ENCODE data around the gene IL7R. TPM values are rescaled to one million over a fixed set of nuclear protein-coding genes. Genes with fewer than 3 reads are reported as not detected.
A peak's percentile ranks its signal among the peaks of the same experiment; 100 is the strongest.

The IL7R gene, protein sequence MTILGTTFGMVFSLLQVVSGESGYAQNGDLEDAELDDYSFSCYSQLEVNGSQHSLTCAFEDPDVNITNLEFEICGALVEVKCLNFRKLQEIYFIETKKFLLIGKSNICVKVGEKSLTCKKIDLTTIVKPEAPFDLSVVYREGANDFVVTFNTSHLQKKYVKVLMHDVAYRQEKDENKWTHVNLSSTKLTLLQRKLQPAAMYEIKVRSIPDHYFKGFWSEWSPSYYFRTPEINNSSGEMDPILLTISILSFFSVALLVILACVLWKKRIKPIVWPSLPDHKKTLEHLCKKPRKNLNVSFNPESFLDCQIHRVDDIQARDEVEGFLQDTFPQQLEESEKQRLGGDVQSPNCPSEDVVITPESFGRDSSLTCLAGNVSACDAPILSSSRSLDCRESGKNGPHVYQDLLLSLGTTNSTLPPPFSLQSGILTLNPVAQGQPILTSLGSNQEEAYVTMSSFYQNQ
- total RNA-seq, result 100 to 1,000 TPM in 1 of 4 donors, 10 to 100 TPM in 3; 36.8 to 101 (median 59.4) TPM

DNA sequence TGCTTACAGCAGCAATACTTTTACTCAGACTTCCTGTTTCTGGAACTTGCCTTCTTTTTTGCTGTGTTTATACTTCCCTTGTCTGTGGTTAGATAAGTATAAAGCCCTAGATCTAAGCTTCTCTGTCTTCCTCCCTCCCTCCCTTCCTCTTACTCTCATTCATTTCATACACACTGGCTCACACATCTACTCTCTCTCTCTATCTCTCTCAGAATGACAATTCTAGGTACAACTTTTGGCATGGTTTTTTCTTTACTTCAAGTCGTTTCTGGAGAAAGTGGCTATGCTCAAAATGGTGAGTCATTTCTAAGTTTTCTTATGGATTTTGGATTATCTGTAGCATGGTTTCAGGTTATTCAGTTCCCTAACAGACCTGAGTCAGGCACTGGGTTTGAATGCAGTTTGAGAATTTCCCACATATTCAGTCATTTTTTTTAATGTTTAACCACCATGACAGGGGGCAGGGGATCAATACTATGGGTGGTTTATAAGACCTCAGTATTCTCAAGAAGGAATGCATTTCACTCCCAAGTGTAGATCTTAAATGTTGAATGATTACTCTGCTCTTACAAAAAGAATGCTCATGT, at the start of gene IL7R:
Gene IL7R (plus strand): TSS at position 127 of the 587 bp plus-strand sequence. CDS start 87 bp downstream, at position 214.
- Histone ChIP-seq H3K4me1 (peaks cover 0 to 7% (median 0%) of the 10 kb centered on the region in 4 donors), H3K27ac (peak within 1 kb of the TSS; percentile 65 to 81 (median 68)), H3K9me3 (no peaks in the 10 kb centered on the region), H3K27me3 (no peaks in the 10 kb centered on the region), H3K36me3 (no peaks in the 10 kb centered on the region), H3K4me3 (peak within 1 kb of the TSS; percentile 31 to 38 (median 37))
- TF ChIP-seq, protein P1, sequence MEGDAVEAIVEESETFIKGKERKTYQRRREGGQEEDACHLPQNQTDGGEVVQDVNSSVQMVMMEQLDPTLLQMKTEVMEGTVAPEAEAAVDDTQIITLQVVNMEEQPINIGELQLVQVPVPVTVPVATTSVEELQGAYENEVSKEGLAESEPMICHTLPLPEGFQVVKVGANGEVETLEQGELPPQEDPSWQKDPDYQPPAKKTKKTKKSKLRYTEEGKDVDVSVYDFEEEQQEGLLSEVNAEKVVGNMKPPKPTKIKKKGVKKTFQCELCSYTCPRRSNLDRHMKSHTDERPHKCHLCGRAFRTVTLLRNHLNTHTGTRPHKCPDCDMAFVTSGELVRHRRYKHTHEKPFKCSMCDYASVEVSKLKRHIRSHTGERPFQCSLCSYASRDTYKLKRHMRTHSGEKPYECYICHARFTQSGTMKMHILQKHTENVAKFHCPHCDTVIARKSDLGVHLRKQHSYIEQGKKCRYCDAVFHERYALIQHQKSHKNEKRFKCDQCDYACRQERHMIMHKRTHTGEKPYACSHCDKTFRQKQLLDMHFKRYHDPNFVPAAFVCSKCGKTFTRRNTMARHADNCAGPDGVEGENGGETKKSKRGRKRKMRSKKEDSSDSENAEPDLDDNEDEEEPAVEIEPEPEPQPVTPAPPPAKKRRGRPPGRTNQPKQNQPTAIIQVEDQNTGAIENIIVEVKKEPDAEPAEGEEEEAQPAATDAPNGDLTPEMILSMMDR (IDR thresholded peaks at IDR 0.05), result no peak
- peak; percentile 68 to 73 for TF ChIP-seq POLR2A (IDR thresholded peaks at IDR 0.05)
- no peak for DNase-seq

DNA sequence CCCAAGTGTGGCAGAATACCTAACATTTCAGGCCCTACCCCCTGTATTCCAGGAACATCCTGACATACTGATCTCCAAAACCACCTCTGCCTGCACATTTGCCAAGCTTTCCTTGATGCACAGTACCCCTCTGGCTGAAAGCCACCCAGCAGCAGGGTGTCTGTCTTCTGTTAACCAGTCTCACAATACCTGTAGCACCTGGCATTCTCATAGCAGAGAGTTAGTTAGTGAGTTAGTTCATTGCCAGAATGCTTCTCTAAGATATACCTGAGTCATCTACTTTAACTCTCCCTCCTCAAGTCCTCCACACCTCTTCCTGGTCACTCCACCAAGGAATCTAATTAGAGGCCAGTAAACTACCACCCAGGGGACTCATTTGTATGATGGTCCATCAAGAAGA, 46.1 kb upstream of the IL7R start:
- TF ChIP-seq POLR2A (IDR thresholded peaks at IDR 0.05), result no peak
- TF ChIP-seq, protein P1 (IDR thresholded peaks at IDR 0.05), result no peak
- Histone ChIP-seq H3K4me3 (no peak overlapping the region), H3K36me3 (no peaks in the 10 kb centered on the region), H3K27me3 (no peaks in the 10 kb centered on the region), H3K27ac (peak overlapping the region; percentile 53 to 82 (median 66)), H3K9me3 (no peaks in the 10 kb centered on the region), H3K4me1 (no peaks in the 10 kb centered on the region)
- no peak for DNase-seq

DNA sequence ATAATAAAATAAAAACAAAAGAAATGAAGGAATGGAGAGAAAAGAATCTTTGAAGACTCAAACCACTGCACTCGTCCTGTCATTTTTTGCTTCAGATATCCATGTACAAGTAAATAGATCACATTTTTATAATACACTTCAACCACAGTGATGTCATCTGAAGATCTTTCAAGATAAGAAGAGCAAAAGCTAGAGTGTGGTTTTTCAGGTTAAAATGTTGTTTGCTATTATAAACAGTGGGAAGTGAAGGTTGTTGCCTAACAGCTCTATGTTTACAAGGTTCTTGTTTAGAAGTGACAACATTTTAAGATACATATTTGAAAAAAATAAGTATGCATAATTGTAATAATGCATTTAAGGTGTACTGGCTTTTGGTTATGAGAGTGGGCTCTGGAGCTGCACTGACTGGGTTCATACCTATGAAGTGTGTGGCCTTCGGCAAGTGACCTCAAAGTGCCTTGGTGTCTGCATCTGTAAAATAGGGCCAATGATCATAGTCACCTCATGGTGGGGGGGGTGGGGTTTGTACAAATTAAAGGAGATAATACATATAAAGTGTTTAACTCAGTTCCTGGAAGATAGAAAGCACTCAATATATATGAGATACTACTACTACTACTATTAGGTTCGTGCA, 45.5 kb upstream of the IL7R start:
- peak in 2 of 3 donors; percentile 28 to 59 for DNase-seq
- H3K27ac ChIP-seq, result peak overlapping the region; percentile 57 to 73 (median 66)
- no peak overlapping the region for H3K4me3 ChIP-seq
- H3K4me1 ChIP-seq, result no peaks in the 10 kb centered on the region
- no peaks in the 10 kb centered on the region for H3K27me3 ChIP-seq
- H3K9me3 ChIP-seq, result no peaks in the 10 kb centered on the region
- TF ChIP-seq, protein P1 (IDR thresholded peaks at IDR 0.05), result no peak
- TF ChIP-seq POLR2A (IDR thresholded peaks at IDR 0.05), result peak in 1 of 2 donors; percentile 13
- no peaks in the 10 kb centered on the region for H3K36me3 ChIP-seq

DNA sequence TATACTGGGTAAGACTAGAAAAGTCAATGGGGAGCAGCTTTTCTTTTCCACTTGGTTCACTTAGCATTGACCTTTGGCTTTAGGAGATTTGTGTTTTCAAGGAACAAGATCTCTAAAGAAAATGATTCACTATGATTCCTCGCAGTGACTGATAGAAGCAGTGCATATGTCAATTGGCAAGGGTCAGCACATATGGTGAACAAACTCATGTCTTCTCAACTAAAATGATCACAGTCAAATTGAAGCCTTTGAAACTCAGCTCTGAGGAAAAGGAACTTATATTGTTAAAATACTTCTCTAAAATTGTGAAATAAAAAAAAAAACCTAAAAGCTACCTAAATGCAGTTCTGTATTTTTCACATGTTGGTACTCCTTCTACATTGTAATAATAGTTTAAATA, 43.2 kb upstream of the IL7R start:
- no peak for TF ChIP-seq POLR2A (IDR thresholded peaks at IDR 0.05)
- TF ChIP-seq, protein P1 (IDR thresholded peaks at IDR 0.05), result no peak
- no peaks in the 10 kb centered on the region for H3K36me3 ChIP-seq
- H3K4me3 ChIP-seq, result no peak overlapping the region
- no peaks in the 10 kb centered on the region for H3K9me3 ChIP-seq
- H3K27me3 ChIP-seq, result no peaks in the 10 kb centered on the region
- H3K27ac ChIP-seq, result no peak overlapping the region
- no peaks in the 10 kb centered on the region for H3K4me1 ChIP-seq
- DNase-seq, result no peak

DNA sequence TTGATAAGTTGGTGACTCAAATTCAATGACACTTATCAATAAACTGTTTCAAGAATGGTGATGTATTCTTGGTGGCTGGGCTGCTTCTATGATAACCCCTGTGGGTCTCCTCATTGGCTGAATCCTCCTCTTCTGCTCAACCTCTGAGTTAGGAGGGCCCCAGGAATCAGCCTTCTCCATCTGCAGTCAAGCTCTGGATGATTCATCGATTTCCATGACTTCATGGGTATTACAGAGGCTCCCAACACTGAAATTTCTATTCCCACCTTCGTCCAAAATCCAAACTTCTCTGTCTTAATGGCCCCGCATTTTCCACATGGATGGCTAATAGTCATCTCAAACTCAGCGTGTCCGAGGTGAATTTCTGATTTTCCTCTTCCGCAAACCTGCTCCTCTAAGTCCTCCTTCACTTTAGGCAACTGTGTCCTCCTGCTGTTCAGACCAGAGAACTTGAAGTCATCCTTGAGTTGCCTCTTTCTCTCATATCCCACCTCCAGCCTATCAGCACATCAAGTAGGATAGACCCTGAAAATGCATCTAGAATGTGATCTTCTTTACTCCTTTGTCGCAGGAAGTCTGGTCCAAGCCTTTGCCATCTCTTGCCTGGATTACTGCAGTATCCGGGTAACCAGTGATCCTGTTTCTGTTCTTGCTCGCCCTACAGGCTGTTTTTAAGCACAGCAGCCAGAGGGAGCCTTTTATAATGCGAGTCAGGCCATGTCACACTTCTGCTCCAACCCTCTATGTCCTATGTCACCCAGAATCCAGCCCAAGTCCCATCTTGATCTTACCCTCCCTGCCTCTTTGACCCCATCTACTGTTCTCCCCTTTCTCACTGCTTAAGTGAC, 41.4 kb upstream of the IL7R start:
- Histone ChIP-seq H3K9me3 (no peaks in the 10 kb centered on the region), H3K36me3 (no peaks in the 10 kb centered on the region), H3K27ac (peak overlapping the region in 2 of 4 donors; percentile 35 to 73), H3K4me3 (no peak overlapping the region), H3K4me1 (no peaks in the 10 kb centered on the region), H3K27me3 (no peaks in the 10 kb centered on the region)
- no peak for TF ChIP-seq POLR2A (IDR thresholded peaks at IDR 0.05)
- TF ChIP-seq, protein P1 (IDR thresholded peaks at IDR 0.05), result peak in 3 of 6 experiments; percentile 25 to 52 (median 34)
- no peak for DNase-seq
